H1 (cell line): Measurements from ENCODE around the gene FGF14. TPM values are rescaled to one million over a fixed set of nuclear protein-coding genes. Genes with fewer than 3 reads are reported as not detected.

Source experiments
- CTCF ChIA-PET: fragments of 300-600 bp; sonication (Branson Sonifier 250); formaldehyde crosslinking; loops from one replicate; lab custom pipeline; 2021; ENCODE audit not compliant: partially characterized antibody; lab: Charles Lee
- POLR2A ChIA-PET: fragments of 300-600 bp; sonication (Branson Sonifier 250); formaldehyde crosslinking; loops from one replicate; lab custom pipeline; 2021; ENCODE audit warnings: inconsistent platforms; ENCODE audit not compliant: partially characterized antibody; lab: Charles Lee
- DNase-seq, 2 experiments: peaks; one replicate each; pipeline versions ENCODE4 v3.0.0 to v3.0.0-alpha.2; 2010 to 2022; ENCODE audit warnings: low spot score in 2 of 2, low read depth in 1 of 2, mixed read lengths in 1 of 2
- FAIRE-seq: peaks from 2 replicates; lab custom pipeline; 2011; peaks lifted over from hg19 to GRCh38; lab: Jason Lieb, UNC
- H2AFZ ChIP-seq: 2 replicates; pipeline ENCODE4 v1.8.1; 2012; ENCODE audit warnings: low read length, inconsistent platforms
- H2AK5ac ChIP-seq: 2 replicates; pipeline ENCODE4 v1.6.1; 2013; ENCODE audit warnings: low read depth, low read length
- H2BK120ac ChIP-seq: replicated peaks from 2 replicates; pipeline ENCODE3; 2013; ENCODE audit warnings: low read depth, low read length, inconsistent platforms
- H2BK12ac ChIP-seq: 2 replicates; pipeline ENCODE4 v1.6.1; 2013; ENCODE audit warnings: low read depth, low read length
- H2BK15ac ChIP-seq: 2 replicates; pipeline ENCODE4 v1.6.1; 2013; ENCODE audit warnings: low read length
- H2BK20ac ChIP-seq: 2 replicates; pipeline ENCODE4 v1.6.1; 2013; ENCODE audit warnings: low read length
- H2BK5ac ChIP-seq: 2 replicates; pipeline ENCODE4 v1.6.1; 2013; ENCODE audit warnings: low read depth, low read length
- H3K14ac ChIP-seq: 2 replicates; pipeline ENCODE4 v1.6.1; 2013; ENCODE audit warnings: inconsistent platforms; ENCODE audit not compliant: insufficient read length
- H3K18ac ChIP-seq: 2 replicates; pipeline ENCODE4 v1.6.1; 2013; ENCODE audit warnings: low read length; ENCODE audit errors: extremely low read depth
- H3K23ac ChIP-seq: 2 replicates; pipeline ENCODE4 v1.6.1; 2013; ENCODE audit warnings: inconsistent platforms; ENCODE audit not compliant: insufficient read length
- H3K23me2 ChIP-seq: 2 replicates; pipeline ENCODE4 v1.6.1; 2013; ENCODE audit warnings: low read depth, low read length
- H3K27ac ChIP-seq: 2 replicates; pipeline ENCODE4 v1.6.1; 2011; ENCODE audit warnings: low read depth, low read length, inconsistent platforms
- H3K27me3 ChIP-seq, 4 experiments: replicated peaks in 1 of 4; 1 replicate in 1 of 4; 2 replicates in 3 of 4; pipeline versions ENCODE4 v1.6.1 to v1.8.1; 2011 to 2013; ENCODE audit warnings: low read length in 3 of 4, mild to moderate bottlenecking in 3 of 4, inconsistent platforms in 2 of 4, mixed read lengths in 2 of 4, moderate library complexity in 1 of 4; ENCODE audit not compliant: control insufficient read depth in 3 of 4, insufficient read depth in 3 of 4; ENCODE audit errors: extremely low read depth in 1 of 4
- H3K36me3 ChIP-seq, 4 experiments: 2 replicates each; pipeline versions ENCODE4 v1.6.1 to v1.8.1; 2011 to 2013; ENCODE audit warnings: mild to moderate bottlenecking in 4 of 4, low read length in 3 of 4, moderate library complexity in 2 of 4, control low read depth in 1 of 4, inconsistent platforms in 1 of 4; ENCODE audit not compliant: insufficient read depth in 4 of 4, control insufficient read depth in 2 of 4
- H3K4ac ChIP-seq: replicated peaks from 2 replicates; pipeline ENCODE3; 2013; ENCODE audit warnings: low read length, low read depth, mixed read lengths, inconsistent platforms; ENCODE audit not compliant: insufficient read length
- H3K4me1 ChIP-seq, 4 experiments: replicated peaks in 1 of 4; 1 replicate in 1 of 4; 2 replicates in 3 of 4; pipeline versions ENCODE4 v1.6.1 to v1.8.1; 2011 to 2013; ENCODE audit warnings: low read length in 3 of 4, inconsistent platforms in 2 of 4, mixed read lengths in 1 of 4; ENCODE audit not compliant: insufficient read depth in 4 of 4, control insufficient read depth in 3 of 4
- H3K4me2 ChIP-seq, 2 experiments: 2 replicates each; pipeline versions ENCODE4 v1.6.1 to v1.8.1; 2011 to 2013; ENCODE audit warnings: low read depth in 2 of 2, low read length in 2 of 2, control low read depth in 1 of 2, inconsistent platforms in 1 of 2, mild to moderate bottlenecking in 1 of 2; ENCODE audit not compliant: insufficient read depth in 1 of 2
- H3K4me3 ChIP-seq, 4 experiments: fragments of 200-600, 300-600 bp in 1 of 4; sonication (generic), shearing (Covaris generic), sonication (Bioruptor Twin) in 1 of 4; 2 replicates each; pipeline versions ENCODE4 v1.5.1 to v1.8.1; 2011 to 2016; ENCODE audit warnings: low read length in 4 of 4, low read depth in 3 of 4, control low read depth in 2 of 4, inconsistent platforms in 2 of 4, mild to moderate bottlenecking in 2 of 4, mixed read lengths in 1 of 4, moderate library complexity in 1 of 4; ENCODE audit not compliant: insufficient read depth in 2 of 4; ENCODE audit errors: extremely low read depth in 1 of 4
- H3K56ac ChIP-seq: replicated peaks from 2 replicates; pipeline ENCODE3; 2013; ENCODE audit warnings: low read depth, mild to moderate bottlenecking, mixed read lengths, low read length, inconsistent platforms; ENCODE audit not compliant: insufficient read length
- H3K79me1 ChIP-seq: 2 replicates; pipeline ENCODE4 v1.6.1; 2013; ENCODE audit warnings: low read depth, low read length, control low read depth
- H3K79me2 ChIP-seq, 2 experiments: 2 replicates each; pipeline versions ENCODE4 v1.6.1 to v1.8.1; 2012 to 2013; ENCODE audit warnings: low read length in 2 of 2, mild to moderate bottlenecking in 2 of 2, inconsistent platforms in 1 of 2; ENCODE audit not compliant: insufficient read depth in 2 of 2, control insufficient read depth in 1 of 2
- H3K9ac ChIP-seq, 4 experiments: replicated peaks in 1 of 4; 1 replicate in 1 of 4; 2 replicates in 3 of 4; pipeline versions ENCODE4 v1.6.1 to v1.8.1; 2011 to 2013; ENCODE audit warnings: low read depth in 3 of 4, low read length in 3 of 4, control low read depth in 2 of 4, mild to moderate bottlenecking in 2 of 4, moderate library complexity in 2 of 4, inconsistent platforms in 1 of 4; ENCODE audit errors: extremely low read depth in 1 of 4
- H3K9me3 ChIP-seq, 2 experiments: 2 replicates each; pipeline versions ENCODE4 v1.6.1 to v1.8.1; 2012 to 2013; ENCODE audit warnings: mild to moderate bottlenecking in 2 of 2, moderate library complexity in 2 of 2, control low read depth in 1 of 2, inconsistent platforms in 1 of 2, low read depth in 1 of 2, low read length in 1 of 2, mixed read lengths in 1 of 2; ENCODE audit not compliant: insufficient read depth in 2 of 2
- H4K20me1 ChIP-seq, 2 experiments: replicated peaks in 1 of 2; 2 replicates each; pipeline versions ENCODE3 to v1.8.1; 2011 to 2013; ENCODE audit warnings: inconsistent platforms in 2 of 2, low read length in 2 of 2, mild to moderate bottlenecking in 1 of 2; ENCODE audit not compliant: insufficient read depth in 2 of 2, control insufficient read depth in 1 of 2
- H4K5ac ChIP-seq: 2 replicates; pipeline ENCODE4 v1.6.1; 2013; ENCODE audit warnings: low read length, low read depth, mixed read lengths, inconsistent platforms; ENCODE audit not compliant: insufficient read length
- H4K8ac ChIP-seq: 2 replicates; pipeline ENCODE4 v1.8.0; 2013; ENCODE audit warnings: mild to moderate bottlenecking, moderate library complexity, low read length, inconsistent platforms; ENCODE audit not compliant: insufficient read depth; ENCODE audit errors: extremely low read depth
- H4K91ac ChIP-seq: replicated peaks from 2 replicates; pipeline ENCODE3; 2013; ENCODE audit warnings: low read length, mixed read lengths, inconsistent platforms; ENCODE audit not compliant: insufficient read length
- BCL11A ChIP-seq, 2 experiments: IDR thresholded peaks; one replicate each; pipeline ENCODE4 v1.6.1; 2011; ENCODE audit warnings: low read depth in 2 of 2, low read length in 2 of 2, mild to moderate bottlenecking in 2 of 2
- CBX5 ChIP-seq: fragments of 300-800, 300-1000 bp; sonication (generic); IDR thresholded peaks from 2 replicates; pipeline ENCODE4 v1.7.1; 2016; ENCODE audit warnings: antibody characterized with exemption, low read length, low read depth
- CTBP2 ChIP-seq: IDR thresholded peaks from 2 replicates; pipeline ENCODE4 v1.7.0; 2011; ENCODE audit warnings: borderline replicate concordance, mild to moderate bottlenecking, moderate library complexity, mixed read lengths, low read length; ENCODE audit not compliant: insufficient read depth, insufficient read length
- NRF1 ChIP-seq: IDR thresholded peaks from 2 replicates; pipeline ENCODE4 v1.6.1; 2011; ENCODE audit warnings: mild to moderate bottlenecking, low read depth, low read length, improper control_type of control experiment
- PHF8 ChIP-seq: fragments of 200-600 bp; sonication (generic); conservative IDR thresholded peaks from 2 replicates; pipeline ENCODE4 v1.7.1; 2012; ENCODE audit warnings: low read depth, mild to moderate bottlenecking, inconsistent platforms, low read length, moderate library complexity
- RAD21 ChIP-seq, 2 experiments: IDR thresholded peaks in 1 of 2; conservative IDR thresholded peaks in 1 of 2; 2 replicates each; pipeline ENCODE4 v1.6.1; 2011; ENCODE audit warnings: low read depth in 2 of 2, low read length in 2 of 2, improper control_type of control experiment in 1 of 2, inconsistent platforms in 1 of 2, mild to moderate bottlenecking in 1 of 2, moderate library complexity in 1 of 2
- RNF2 ChIP-seq: fragments of 200-900, 300-1000 bp; sonication (generic); IDR thresholded peaks from 2 replicates; pipeline ENCODE4 v1.7.1; 2016; ENCODE audit warnings: borderline replicate concordance, low read depth, mild to moderate bottlenecking, antibody characterized with exemption, low read length; ENCODE audit not compliant: poor library complexity, severe bottlenecking; ENCODE audit errors: missing control alignments
- ZNF274 ChIP-seq: IDR thresholded peaks from 2 replicates; pipeline ENCODE4 v1.7.0; 2012; ENCODE audit warnings: low read length, borderline replicate concordance; ENCODE audit errors: extremely low read depth
- WGBS, 2 experiments: shearing (Covaris generic) in 1 of 2; methylation state at CpG; one replicate each; pipeline versions ENCODE4 v1.1.6 to v1.1.7; 2013 to 2015; ENCODE audit warnings: low lambda C conversion rate in 2 of 2, mixed read lengths in 2 of 2, inconsistent platforms in 1 of 2, low coverage in 1 of 2, missing lambda C conversion rate in 1 of 2; ENCODE audit not compliant: insufficient replicate concordance in 2 of 2, insufficient coverage in 1 of 2, insufficient read length in 1 of 2; ENCODE audit errors: extremely low coverage in 1 of 2, missing lambda C conversion rate in 1 of 2; 5-methylcytosine and 5-hydroxymethylcytosine counted together
- polyA plus RNA-seq, 7 experiments: library from polyadenylated mRNA; depleted of rRNA in 3 of 7; stranded (reverse) in 5 of 7; unstranded in 2 of 7; fragments of >200 nt in 5 of 7; fragments of 200-250 nt in 2 of 7; gene quantifications; 1 replicate in 5 of 7; 2 replicates in 1 of 7; 4 replicates in 1 of 7; pipeline versions ENCODE4 v1.2.1 to v1.2.3, GENCODE V29; 2011 to 2013; ENCODE audit warnings: missing spikeins in 2 of 7, mixed read lengths in 2 of 7
- total RNA-seq: library from RNA; stranded (reverse); fragmentation: NEBNext Ultra II Directional; extraction: Animal tissue kit (Norgen Biotek cat#: 25700); gene quantifications from 2 replicates; pipeline ENCODE4 v1.2.1, GENCODE V29; 2021
- TF ChIP-seq, protein P1 (sequence below): IDR thresholded peaks from 2 replicates; pipeline ENCODE4 v1.6.1; 2011; ENCODE audit warnings: low read length, improper control_type of control experiment

The FGF14 gene
- total and polyA plus RNA-seq, 2 of the 8 experiments (the other 6 are each of a cell fraction or from before 2014, with no cell fraction given) = 0.05 to 0.58 TPM

GRCh38 chr13:102198418-102199311 is 203.2 kb downstream of the FGF14 start:
- Histone ChIP-seq H3K23me2 (no peaks in the 10 kb centered on the region), H2BK15ac (no peak overlapping the region), H4K91ac (no peak overlapping the region), H3K23ac (no peak overlapping the region), H3K79me1 (no peaks in the 10 kb centered on the region), H2BK120ac (no peak overlapping the region), H3K14ac (no peak overlapping the region), H3K4me2 (no peak overlapping the region), H4K8ac (no peak overlapping the region), H2BK12ac (no peak overlapping the region), H3K9me3 (no peaks in the 10 kb centered on the region), H2AFZ (no peak overlapping the region), H4K20me1 (no peaks in the 10 kb centered on the region), H3K18ac (no peak overlapping the region), H3K4ac (no peak overlapping the region), H3K36me3 (no peaks in the 10 kb centered on the region), H3K56ac (no peak overlapping the region), H3K9ac (no peak overlapping the region), H2AK5ac (no peak overlapping the region), H3K4me1 (no peaks in the 10 kb centered on the region), H4K5ac (no peak overlapping the region), H3K4me3 (no peak overlapping the region), H3K27me3 (no peaks in the 10 kb centered on the region), H2BK5ac (no peak overlapping the region), H2BK20ac (no peak overlapping the region), H3K79me2 (no peaks in the 10 kb centered on the region), H3K27ac (no peak overlapping the region)
- 93% methylated on average over 7 of the region's 7 CpGs; no CpG with 5 or more reads in 1 of the 2 experiments for WGBS, 2 experiments
- no peak for DNase-seq
- CTCF ChIA-PET = interaction anchor here (1.1 to 1.9 kb wide), 5 partner anchors 14 to 357 kb away, joined by 3 to 8 read pairs (median 5); no protein-coding TSS in a partner anchor
- no peak for FAIRE-seq
- POLR2A ChIA-PET = interaction anchor here (0.6 kb wide), 1 partner anchor 15 kb away, joined by 3 read pairs; no protein-coding TSS in a partner anchor
- TF ChIP-seq ZNF274 (no peak), BCL11A (IDR thresholded peaks at IDR 0.05; ENCODE audit: low read depth in 2 of 2, low read length in 2 of 2) (no peak), RAD21 (IDR thresholded peaks at IDR 0.05 in 1 of 2, conservative IDR thresholded peaks at IDR 0.05 in 1 of 2; ENCODE audit: low read depth in 2 of 2, low read length in 2 of 2) (no peak), CTBP2 (no peak), RNF2 (no peak), NRF1 (no peak), CBX5 (no peak), PHF8 (no peak)
- TF ChIP-seq, protein P1, sequence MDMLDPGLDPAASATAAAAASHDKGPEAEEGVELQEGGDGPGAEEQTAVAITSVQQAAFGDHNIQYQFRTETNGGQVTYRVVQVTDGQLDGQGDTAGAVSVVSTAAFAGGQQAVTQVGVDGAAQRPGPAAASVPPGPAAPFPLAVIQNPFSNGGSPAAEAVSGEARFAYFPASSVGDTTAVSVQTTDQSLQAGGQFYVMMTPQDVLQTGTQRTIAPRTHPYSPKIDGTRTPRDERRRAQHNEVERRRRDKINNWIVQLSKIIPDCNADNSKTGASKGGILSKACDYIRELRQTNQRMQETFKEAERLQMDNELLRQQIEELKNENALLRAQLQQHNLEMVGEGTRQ = no peak
